CD4-positive, alpha-beta T cell treated with Interleukin-17A for 4 hours (primary cell): ENCODE data around the gene CRTAP.
A peak's percentile ranks its signal among the peaks of the same experiment; 100 is the strongest.
"Not testable (repeated sequence)": the region's sequence is repeated elsewhere in the genome, so short reads cannot be mapped to it uniquely, and the experiment has no call there.

Experiments used
- DNase-seq: peaks from one replicate; pipeline ENCODE4 v3.0.0-alpha.2; 2020; ENCODE audit warnings: mixed read lengths

CRTAP gene

DNA sequence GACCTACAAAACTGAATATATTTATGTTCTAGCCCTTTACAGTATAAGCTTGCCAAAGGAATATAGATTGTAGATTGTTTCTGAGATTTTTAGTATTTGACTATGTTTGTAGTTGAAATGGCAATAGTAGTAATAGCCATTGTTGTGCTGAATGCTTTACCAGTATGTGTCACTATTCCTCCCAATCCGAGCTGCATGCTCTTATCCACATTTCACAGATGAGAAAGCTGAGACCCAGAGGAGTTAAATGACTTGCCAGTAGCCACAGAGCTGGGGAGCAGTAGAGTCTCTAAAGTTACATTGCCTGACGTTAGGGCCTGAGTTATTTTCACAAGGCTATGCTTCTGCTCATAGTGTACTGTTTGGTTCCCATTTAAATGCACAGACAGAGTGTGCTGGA lies 13.6 kb upstream of the CRTAP start:
- no peak for DNase-seq

DNA sequence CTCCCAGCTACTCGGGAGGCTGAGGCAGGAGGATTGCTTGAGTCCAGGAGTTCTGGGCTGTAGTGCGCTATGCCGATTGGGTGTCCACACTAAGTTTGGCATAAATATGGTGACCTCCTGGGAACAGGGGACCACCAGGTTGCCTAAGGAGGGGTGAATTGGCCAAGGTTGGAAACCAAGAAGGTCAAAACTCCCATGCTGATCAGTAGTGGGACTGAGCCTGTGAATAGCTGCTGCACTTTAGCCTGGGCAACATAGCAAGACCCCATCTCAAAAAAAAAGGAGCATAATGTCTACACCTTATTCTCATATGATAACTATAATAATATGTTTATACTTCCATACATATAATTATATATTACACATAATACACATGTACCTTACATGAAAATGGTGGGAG lies 10.8 kb upstream of the CRTAP start:
- no peak for DNase-seq

GRCh38 chr3:33103480-33103879 lies 10.3 kb upstream of the CRTAP start:
- DNase-seq, result no peak

DNA sequence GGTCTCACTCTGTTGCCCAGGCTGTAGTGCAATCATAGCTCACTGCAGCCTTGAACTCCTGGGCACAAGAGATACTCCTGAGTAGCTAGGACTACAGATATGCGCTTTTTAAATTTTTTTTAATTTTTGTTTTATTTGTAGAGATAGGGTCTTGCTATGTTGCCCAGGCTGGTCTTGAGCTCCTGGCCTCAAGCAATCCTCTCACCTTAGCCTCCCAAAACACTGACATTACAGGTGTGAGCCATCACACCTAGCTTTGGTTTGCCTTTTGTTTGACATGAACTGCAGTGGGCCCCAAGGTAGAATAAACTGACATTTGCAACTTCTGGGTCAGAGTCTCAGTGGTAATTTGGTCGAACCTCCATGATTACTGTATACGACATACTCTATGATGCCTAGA lies 9.0 kb upstream of the CRTAP start:
- no peak for DNase-seq

DNA sequence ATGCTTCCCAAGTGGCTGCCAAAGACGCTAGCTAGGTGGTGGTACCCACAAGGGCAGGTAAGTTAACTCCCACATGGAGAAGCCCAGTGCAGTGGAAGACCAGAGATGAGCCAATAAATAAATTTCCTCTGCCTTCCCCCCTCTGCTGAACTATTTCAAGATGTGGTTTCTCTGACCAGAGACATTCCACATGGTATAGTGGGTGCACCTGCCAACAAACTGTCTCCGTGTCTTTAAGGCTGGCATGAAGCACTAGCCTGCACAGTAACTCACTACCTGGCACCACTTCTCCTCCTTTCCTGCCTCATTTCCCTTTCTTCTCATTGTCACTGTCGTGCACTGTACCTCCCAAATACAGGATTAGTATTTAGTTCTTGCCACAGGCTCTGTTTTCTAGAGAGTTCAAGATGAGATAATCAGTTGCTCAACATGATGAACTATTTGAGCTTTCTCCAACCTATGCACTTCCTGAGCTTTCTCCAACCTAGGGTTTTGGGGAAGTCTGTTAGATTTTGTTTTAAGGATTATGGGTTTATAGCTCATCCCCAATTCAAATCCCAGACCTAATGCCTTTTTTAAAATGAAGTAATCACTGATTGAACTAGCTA lies 8.4 kb upstream of the CRTAP start:
- DNase-seq, result no peak

DNA sequence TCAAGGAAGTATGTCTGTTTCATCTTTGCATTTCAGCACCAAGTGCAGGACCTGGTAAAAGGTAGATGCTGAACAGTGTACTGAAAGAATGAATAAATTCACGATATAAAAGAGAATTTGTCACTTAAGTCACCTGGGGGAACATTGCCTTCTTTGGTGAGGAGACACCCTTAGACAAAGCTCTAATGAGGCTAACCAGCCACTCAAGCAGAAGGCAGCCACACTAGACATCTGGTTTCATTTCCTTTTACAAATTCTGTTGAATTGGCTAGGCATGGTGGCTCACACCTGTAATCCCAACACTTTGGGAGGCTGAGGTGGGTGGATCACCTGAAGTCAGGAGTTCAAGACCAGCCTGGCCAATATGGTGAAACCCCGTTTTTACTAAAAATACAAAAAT lies 7.0 kb upstream of the CRTAP start:
- DNase-seq, result not testable (repeated sequence)

DNA sequence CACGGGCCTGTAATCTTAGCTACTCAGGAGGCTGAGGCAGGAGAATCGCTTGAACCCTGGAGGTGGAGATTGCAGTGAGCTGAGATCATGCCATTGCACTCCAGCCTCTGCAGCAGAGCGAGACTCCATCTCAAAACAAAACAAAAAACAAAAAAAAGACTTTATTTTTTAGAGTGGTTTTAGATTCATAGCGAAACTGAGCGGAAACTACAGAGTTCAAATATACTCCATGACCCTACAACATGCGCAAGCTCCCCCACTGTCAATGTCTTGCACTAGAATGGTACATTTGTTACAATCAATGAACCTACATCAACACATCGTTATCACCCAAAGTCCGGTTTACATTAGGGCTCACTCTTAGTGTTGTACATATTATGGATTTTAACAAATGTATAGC lies 2.2 kb upstream of the CRTAP start:
- DNase-seq, result no peak

GRCh38 chr3:33114622-33115023 lies 809 bp downstream of the CRTAP start:
- DNase-seq, result no peak

GRCh38 chr3:33115024-33115768 lies 1.4 kb downstream of the CRTAP start:
- peak; percentile 29 for DNase-seq

- no peak for DNase-seq
Measured at GRCh38 chr3:33117461-33117860, 3.6 kb downstream of the CRTAP start.

GRCh38 chr3:33119891-33120290 lies 6.1 kb downstream of the CRTAP start:
- no peak for DNase-seq

- DNase-seq, result no peak
Measured at GRCh38 chr3:33122991-33123390, 9.2 kb downstream of the CRTAP start.

GRCh38 chr3:33124638-33125037 lies 10.8 kb downstream of the CRTAP start:
- no peak for DNase-seq

DNA sequence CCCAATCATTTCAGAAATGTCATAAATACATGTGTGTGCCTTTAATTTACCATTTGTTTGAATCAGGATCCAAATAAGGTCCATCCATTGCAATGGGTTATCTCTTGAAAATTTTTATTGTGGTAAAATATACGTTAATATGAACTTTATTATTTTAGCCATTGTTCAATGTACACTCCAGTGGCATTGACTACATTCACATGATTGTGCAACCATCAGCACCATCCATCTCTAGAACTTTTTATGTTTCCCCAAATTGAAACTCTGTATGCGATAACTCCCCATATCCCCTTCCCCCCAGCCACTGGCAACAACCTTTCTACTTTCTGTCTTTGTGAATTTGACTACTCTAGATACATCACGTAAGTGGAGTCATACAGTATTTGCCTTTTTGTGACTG lies 12.0 kb downstream of the CRTAP start:
- no peak for DNase-seq

DNA sequence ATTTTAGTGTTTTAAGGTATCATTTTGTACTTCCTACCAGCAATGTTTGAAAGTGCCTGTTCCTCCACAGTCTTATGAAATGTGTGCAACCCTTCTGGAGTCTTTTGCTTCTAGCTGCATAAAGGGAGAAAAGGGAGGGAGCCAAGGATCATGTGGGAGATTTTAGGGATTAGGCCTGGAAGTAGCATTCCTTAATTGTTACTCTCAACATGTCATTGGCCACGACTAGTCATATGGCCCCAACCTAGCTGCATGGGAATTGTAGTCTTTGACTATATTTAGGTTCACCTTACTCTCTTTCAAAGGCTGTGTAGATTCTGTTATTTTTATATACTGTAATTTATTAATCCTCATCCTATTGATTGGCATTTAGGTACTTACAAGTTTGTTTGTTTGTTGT lies 14.9 kb downstream of the CRTAP start:
- DNase-seq, result no peak

- DNase-seq, result no peak
Measured at GRCh38 chr3:33130144-33130543, 16.3 kb downstream of the CRTAP start.

DNA sequence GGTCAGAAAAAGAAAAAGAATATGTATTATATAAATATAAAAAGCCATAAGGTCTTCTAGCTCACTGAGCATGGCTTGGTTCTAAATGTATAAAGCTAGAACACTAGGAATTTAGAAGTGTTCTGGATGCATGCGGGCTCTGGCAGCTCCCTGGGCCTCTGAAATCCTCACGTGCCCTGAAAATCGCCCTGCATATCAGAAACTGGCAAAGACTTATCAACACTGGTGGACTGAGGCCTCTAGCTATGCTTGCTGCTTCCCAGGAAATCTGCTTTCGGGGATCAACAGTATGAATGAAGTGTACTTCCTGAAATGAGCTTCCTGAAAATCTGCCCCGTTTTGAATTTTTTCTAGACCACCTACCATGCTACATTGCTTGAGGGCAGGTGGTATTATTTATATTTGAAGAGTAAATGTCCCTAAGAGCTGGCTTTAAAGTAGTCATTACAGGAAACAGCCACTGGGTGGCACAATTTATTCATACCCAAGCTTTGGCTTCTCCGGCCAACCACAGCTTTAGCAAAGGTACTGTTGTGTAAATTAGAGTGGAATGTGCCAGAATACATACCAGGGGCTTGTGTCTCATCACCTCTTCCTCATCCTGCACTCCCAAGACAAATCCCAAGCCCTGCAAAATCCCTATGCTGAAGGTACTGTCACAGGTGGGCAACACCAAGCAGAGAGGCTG lies 17.7 kb downstream of the CRTAP start:
- DNase-seq, result peak; percentile 51

- DNase-seq, result no peak
Measured at GRCh38 chr3:33132019-33132360, 18.2 kb downstream of the CRTAP start.

DNA sequence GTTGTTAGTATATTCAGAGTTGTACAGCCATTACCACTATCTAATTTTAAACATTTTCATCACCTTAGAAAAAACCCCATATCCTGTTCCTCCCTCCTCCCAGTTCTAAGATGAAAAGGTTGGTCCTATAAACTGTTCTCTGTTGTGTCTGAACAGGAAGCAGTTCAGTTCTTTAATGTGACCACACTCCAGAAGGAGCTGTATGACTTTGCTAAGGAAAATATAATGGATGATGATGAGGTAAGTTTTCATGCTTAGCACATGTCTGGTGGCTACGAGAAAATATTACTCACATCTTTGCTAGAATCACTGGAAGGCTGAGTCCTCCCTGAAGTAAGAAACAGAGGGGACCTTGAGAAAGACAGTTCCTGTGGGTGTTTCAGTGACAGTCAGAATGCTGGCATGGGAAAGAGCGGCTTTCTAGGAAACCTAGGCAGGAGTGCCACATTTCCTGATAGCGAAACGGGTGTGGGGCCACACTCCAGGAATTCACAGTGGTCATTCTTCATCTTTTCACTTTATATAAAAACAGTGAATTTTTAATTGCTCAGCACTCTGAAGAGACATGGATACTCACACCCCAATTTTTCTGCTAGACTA lies 20.3 kb downstream of the CRTAP start:
- DNase-seq, result no peak

- no peak for DNase-seq
Measured at GRCh38 chr3:33137691-33138090, 23.9 kb downstream of the CRTAP start.

DNA sequence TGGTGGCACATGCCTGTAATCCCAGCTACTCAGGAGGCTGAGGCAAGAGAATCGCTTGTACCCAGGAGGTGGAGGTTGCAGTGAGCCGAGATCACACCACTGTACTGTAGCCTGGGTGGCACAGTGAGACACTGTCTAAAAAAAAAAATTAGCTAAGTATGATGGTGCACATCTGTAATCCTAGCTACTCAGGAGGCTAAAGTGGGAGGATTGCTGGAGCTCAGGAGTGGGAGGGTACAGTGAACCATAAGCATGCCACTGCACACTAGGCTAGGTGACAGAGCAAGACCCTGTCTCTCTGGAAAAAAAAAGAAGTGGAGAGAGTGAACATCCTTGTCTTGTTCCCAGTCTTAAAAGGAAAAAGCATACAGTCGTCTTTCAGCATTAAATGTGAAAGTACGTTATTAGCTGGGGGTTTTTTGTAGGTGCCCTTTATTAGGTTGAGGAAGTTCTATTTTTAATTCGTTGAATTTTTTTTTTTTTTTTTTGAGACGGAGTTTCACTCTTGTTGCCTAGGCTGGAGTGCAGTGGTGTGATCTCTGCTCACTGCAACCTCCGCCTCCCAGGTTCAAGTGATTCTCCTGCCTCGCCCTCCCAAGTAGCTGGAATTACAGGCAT lies 25.3 kb downstream of the CRTAP start:
- DNase-seq, result not testable (repeated sequence)

GRCh38 chr3:33139996-33140395 lies 26.2 kb downstream of the CRTAP start:
- no peak for DNase-seq

GRCh38 chr3:33141006-33141405 lies 27.2 kb downstream of the CRTAP start:
- no peak for DNase-seq

DNA sequence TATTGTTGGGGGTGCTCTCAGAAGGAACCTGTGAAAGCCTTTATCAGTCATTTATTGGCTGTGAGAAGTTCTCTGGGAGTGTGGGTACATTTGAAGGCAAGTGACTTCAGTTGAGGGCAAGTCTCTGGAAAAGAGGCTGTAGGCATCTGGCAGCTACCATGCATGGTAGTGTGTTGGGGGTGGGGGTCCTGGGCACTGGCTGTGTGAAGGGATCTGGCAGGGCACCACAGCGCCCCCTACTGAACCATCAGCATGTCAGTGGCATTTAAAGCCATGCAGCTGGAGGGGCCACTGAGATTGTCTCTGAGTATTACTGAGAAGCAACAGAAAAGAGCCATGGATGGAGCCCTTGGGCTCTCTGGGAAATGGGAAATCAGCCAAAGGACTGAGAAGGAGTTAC lies 30.6 kb downstream of the CRTAP start:
- peak; percentile 49 for DNase-seq
